Panc1 (cell line): ENCODE measurements around the gene ATXN7.

Experiments used
- TCF7L2 ChIP-seq: IDR thresholded peaks from 2 replicates; pipeline ENCODE4 v1.6.1; 2011; ENCODE audit warnings: mild to moderate bottlenecking, low read depth, low read length, inconsistent platforms
- TF ChIP-seq, protein P1 (sequence below): fragments of 450-650 bp; IDR thresholded peaks from 2 replicates; pipeline ENCODE4 v1.5.1; 2017; ENCODE audit warnings: mild to moderate bottlenecking

DNA sequence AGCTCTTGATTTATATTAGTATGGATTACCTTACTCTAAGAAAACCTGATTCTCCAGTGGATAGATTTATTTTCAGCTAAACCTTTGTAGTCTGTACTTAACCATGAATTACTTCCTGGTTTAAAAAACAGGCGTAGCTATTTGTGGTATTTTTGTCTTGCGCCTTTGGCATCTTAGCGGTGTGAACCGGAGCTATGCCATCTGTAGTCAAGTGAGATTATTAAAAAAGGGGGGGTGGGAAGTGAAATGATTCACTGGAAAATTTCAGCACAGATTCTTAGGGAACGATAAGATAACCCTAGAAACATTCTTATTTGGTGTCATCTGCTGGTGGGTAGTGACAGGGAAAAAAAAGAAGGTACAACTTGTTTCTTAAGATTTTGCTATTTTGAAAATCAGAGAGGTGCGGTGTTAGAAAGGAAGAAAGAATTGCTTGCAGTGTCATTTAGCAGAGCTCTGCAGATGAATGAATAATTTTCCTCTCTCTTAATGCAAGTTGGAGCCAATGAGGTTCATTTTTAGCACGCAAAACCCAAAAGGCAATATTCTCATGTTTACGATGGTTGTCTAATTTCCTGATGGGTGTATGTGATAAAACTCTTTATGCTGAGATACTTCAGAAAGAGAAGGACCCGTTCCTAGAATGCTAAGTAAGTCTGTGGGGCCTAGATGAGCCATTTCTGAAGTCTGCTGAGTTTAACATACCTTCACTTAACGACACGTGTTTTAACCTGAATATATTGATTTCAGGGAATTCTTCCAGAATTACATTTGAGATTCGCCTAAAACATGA is 115.6 kb downstream of the ATXN7 start:
- TF ChIP-seq, protein P1, sequence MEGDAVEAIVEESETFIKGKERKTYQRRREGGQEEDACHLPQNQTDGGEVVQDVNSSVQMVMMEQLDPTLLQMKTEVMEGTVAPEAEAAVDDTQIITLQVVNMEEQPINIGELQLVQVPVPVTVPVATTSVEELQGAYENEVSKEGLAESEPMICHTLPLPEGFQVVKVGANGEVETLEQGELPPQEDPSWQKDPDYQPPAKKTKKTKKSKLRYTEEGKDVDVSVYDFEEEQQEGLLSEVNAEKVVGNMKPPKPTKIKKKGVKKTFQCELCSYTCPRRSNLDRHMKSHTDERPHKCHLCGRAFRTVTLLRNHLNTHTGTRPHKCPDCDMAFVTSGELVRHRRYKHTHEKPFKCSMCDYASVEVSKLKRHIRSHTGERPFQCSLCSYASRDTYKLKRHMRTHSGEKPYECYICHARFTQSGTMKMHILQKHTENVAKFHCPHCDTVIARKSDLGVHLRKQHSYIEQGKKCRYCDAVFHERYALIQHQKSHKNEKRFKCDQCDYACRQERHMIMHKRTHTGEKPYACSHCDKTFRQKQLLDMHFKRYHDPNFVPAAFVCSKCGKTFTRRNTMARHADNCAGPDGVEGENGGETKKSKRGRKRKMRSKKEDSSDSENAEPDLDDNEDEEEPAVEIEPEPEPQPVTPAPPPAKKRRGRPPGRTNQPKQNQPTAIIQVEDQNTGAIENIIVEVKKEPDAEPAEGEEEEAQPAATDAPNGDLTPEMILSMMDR: no peak
- no peak for TF ChIP-seq TCF7L2
